Neuronal stem cell (in vitro differentiated cells): ENCODE measurements around the gene SMS.

Experiments used
- DNase-seq: peaks from one replicate; pipeline ENCODE4 v3.0.0-alpha.2; 2013; ENCODE audit warnings: low spot score
- H2AFZ ChIP-seq: one replicate; pipeline ENCODE4 v1.6.1; 2013; ENCODE audit warnings: mild to moderate bottlenecking, low read length, inconsistent platforms
- H2AK5ac ChIP-seq: 2 replicates; pipeline ENCODE4 v1.6.1; 2013; ENCODE audit warnings: low read depth, mild to moderate bottlenecking, inconsistent platforms, low read length, moderate library complexity, mixed read lengths
- H2BK120ac ChIP-seq: 2 replicates; pipeline ENCODE4 v1.6.1; 2013; ENCODE audit warnings: low read depth, mild to moderate bottlenecking, inconsistent platforms, low read length, moderate library complexity, mixed read lengths
- H2BK12ac ChIP-seq: one replicate; pipeline ENCODE4 v1.6.1; 2013; ENCODE audit warnings: low read length, inconsistent platforms
- H2BK15ac ChIP-seq: 2 replicates; pipeline ENCODE4 v1.6.1; 2013; ENCODE audit warnings: mild to moderate bottlenecking, low read length, inconsistent platforms, mixed read lengths
- H2BK5ac ChIP-seq: one replicate; pipeline ENCODE4 v1.6.1; 2013; ENCODE audit warnings: inconsistent platforms, mild to moderate bottlenecking, low read length, moderate library complexity
- H3K14ac ChIP-seq: one replicate; pipeline ENCODE4 v1.6.1; 2013; ENCODE audit warnings: low read length, inconsistent platforms
- H3K18ac ChIP-seq: 2 replicates; pipeline ENCODE4 v1.6.1; 2013; ENCODE audit warnings: low read length, inconsistent platforms
- H3K23ac ChIP-seq: 2 replicates; pipeline ENCODE4 v1.6.1; 2013; ENCODE audit warnings: low read depth, mild to moderate bottlenecking, mixed read lengths, low read length, inconsistent platforms; ENCODE audit not compliant: poor library complexity
- H3K27ac ChIP-seq: replicated peaks from 3 replicates; pipeline ENCODE4 v1.5.1; 2013; ENCODE audit warnings: low read length, inconsistent platforms
- H3K27me3 ChIP-seq, 3 experiments: 2 replicates each; pipeline ENCODE4 v1.6.1; 2013; ENCODE audit warnings: low read length in 3 of 3, mild to moderate bottlenecking in 2 of 3, inconsistent platforms in 1 of 3, low read depth in 1 of 3, mixed read lengths in 1 of 3, moderate library complexity in 1 of 3; ENCODE audit not compliant: control insufficient read depth in 3 of 3, insufficient read depth in 3 of 3
- H3K36me3 ChIP-seq, 2 donors: replicated peaks in 1 of 2; 2 replicates each; pipeline ENCODE4 v1.6.1; 2013; ENCODE audit warnings: low read length in 2 of 2; ENCODE audit not compliant: control insufficient read depth in 2 of 2, insufficient read depth in 2 of 2
- H3K4ac ChIP-seq: 2 replicates; pipeline ENCODE4 v1.6.1; 2013; ENCODE audit warnings: inconsistent platforms, mild to moderate bottlenecking, low read length, moderate library complexity
- H3K4me1 ChIP-seq, 2 donors: 1 replicate in 1 of 2; 2 replicates in 1 of 2; pipeline ENCODE4 v1.6.1; 2013; ENCODE audit warnings: low read length in 2 of 2, low read depth in 1 of 2; ENCODE audit not compliant: control insufficient read depth in 2 of 2, insufficient read depth in 1 of 2
- H3K4me2 ChIP-seq: one replicate; pipeline ENCODE4 v1.6.1; 2013; ENCODE audit warnings: mild to moderate bottlenecking, low read length, inconsistent platforms; ENCODE audit not compliant: insufficient read depth, poor library complexity, severe bottlenecking
- H3K4me3 ChIP-seq, 2 donors: 2 replicates each; pipeline ENCODE4 v1.5.1; 2013; ENCODE audit warnings: low read length in 2 of 2, mild to moderate bottlenecking in 2 of 2, inconsistent platforms in 1 of 2, moderate library complexity in 1 of 2
- H3K79me1 ChIP-seq: one replicate; pipeline ENCODE4 v1.6.1; 2013; ENCODE audit warnings: low read depth, mild to moderate bottlenecking, inconsistent platforms, low read length, moderate library complexity
- H3K9ac ChIP-seq: one replicate; pipeline ENCODE4 v1.6.1; 2013; ENCODE audit warnings: mild to moderate bottlenecking, low read depth, low read length, inconsistent platforms; ENCODE audit not compliant: poor library complexity
- H3K9me3 ChIP-seq, 2 donors: replicated peaks in 1 of 2; 2 replicates each; pipeline versions ENCODE3 to v1.6.1; 2013; ENCODE audit warnings: low read length in 2 of 2, mild to moderate bottlenecking in 2 of 2, inconsistent platforms in 1 of 2, low read depth in 1 of 2, mixed read lengths in 1 of 2, moderate library complexity in 1 of 2; ENCODE audit not compliant: control insufficient read depth in 2 of 2, insufficient read depth in 1 of 2
- H4K8ac ChIP-seq: one replicate; pipeline ENCODE4 v1.6.1; 2013; ENCODE audit warnings: low read depth, mild to moderate bottlenecking, inconsistent platforms, low read length, moderate library complexity
- H4K91ac ChIP-seq: one replicate; pipeline ENCODE4 v1.6.1; 2013; ENCODE audit warnings: low read length, low read depth, mild to moderate bottlenecking, inconsistent platforms; ENCODE audit not compliant: poor library complexity
- WGBS, 2 donors: extraction: QIAGEN DNeasy Blood & Tissue Kit; methylation state at CpG; one replicate each; pipeline ENCODE4 v1.1.7; 2013; ENCODE audit warnings: missing lambda C conversion rate in 2 of 2, mixed read lengths in 1 of 2; ENCODE audit not compliant: insufficient read length in 2 of 2, insufficient replicate concordance in 1 of 2; ENCODE audit errors: extremely low coverage in 2 of 2; 5-methylcytosine and 5-hydroxymethylcytosine counted together

SMS gene

DNA sequence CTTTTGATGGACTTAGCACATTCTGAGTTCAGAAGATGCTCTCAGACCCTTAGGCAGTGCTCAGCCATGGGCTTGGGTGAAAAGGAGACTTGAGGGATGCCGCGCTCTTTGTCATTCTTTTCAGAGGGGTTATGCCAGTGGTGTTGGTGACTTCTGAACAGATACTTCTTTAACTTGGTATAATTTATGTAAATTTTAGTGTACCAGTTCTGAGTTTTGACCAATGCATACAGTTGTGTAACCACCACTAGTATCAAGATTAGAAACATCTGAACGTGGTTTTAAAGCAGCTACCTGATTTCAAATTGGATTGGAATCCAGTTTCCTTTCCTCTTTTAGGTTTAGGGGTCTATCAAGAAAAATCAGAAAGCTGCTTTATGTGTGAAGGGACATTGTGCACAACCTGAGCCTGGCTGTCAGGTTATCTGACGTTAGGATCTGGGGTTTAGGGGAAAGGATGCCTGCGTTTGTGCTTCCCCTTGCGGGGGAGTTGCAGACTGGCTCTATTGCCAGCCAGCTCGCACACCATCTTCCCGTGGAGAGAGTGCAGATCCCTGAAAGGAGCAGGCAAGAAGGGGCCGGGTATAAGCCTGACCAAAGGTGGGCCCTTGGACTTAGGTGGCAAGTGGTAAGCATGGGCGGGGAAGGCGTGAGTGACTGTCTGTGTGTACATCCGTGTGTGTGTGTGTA is 19.0 kb downstream of the SMS start:
- no peak overlapping the region for H3K18ac ChIP-seq
- H3K27me3 ChIP-seq = no peaks in the 10 kb centered on the region
- H3K9me3 ChIP-seq = peaks cover 0 to 8% of the 10 kb centered on the region in 2 donors
- H3K4me1 ChIP-seq = peaks cover 0 to 3% of the 10 kb centered on the region in 2 donors
- H3K36me3 ChIP-seq = peaks cover 0 to 25% of the 10 kb centered on the region in 2 donors
- H2BK15ac ChIP-seq = no peak overlapping the region
- H3K4me3 ChIP-seq = no peak overlapping the region
- H4K8ac ChIP-seq = no peak overlapping the region
- no peak overlapping the region for H4K91ac ChIP-seq
- H3K79me1 ChIP-seq = peaks cover 8% of the 10 kb centered on the region
- no peak overlapping the region for H3K27ac ChIP-seq
- no peak overlapping the region for H2AK5ac ChIP-seq
- H2AFZ ChIP-seq = no peak overlapping the region
- DNase-seq = no peak
- no peak overlapping the region for H3K4ac ChIP-seq
- no peak overlapping the region for H2BK120ac ChIP-seq
- H2BK5ac ChIP-seq = no peak overlapping the region
- no CpG with 5 or more reads among the region's 12 CpGs for WGBS, 2 donors
- H3K9ac ChIP-seq = no peak overlapping the region
- H3K14ac ChIP-seq = no peak overlapping the region
- H3K23ac ChIP-seq = no peak overlapping the region
- no peak overlapping the region for H3K4me2 ChIP-seq
- no peak overlapping the region for H2BK12ac ChIP-seq

DNA sequence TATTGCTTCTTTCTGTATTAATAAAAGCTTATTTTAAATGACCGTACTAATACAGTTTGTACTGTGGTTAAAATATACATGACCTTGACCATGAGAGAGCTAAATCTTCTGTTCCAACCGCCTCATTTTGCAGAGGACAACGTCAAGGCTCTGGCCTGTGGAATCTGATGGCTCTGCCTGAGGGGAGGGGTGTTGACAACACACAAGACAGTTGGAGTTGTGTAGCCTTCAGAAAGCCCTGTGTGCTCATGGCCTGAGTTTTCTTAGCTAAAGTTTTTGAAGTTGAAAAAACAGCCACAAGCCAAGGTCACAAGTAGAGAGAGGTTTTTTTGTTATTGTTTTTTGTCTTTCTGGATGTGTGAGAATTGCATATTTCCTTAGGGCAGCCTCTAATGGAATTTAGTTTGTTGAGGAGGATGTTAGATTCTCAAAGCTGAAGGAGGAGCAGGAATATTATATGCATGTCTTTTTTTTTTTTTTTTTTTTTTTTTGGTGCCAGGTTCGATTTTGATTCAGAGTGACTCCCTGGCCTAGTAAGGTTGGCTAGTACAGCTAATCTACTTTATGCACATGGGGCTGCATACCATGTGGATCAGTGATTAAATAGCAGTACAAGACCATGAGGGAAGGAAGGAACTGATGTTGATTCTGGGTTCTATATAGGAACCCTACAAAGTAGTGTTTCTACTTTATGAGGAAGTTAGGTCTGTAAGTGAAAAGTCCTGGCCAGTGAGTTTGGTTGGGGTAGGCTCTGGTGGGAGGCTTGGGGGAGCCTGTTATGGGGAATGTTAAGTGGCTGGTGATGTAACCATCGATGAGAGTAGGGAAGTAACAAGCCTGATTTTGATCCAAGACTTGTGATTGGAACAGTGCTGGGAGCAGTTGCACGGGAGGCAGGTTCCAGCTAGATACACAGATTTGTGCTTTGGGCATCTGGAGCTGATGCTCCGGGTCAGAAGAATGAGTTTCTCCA is 20.3 kb downstream of the SMS start:
- Histone ChIP-seq H3K4me3 (no peak overlapping the region), H2BK5ac (no peak overlapping the region), H3K23ac (no peak overlapping the region), H3K4me2 (no peak overlapping the region), H3K9ac (no peak overlapping the region), H2BK120ac (no peak overlapping the region), H3K36me3 (peaks cover 0 to 12% of the 10 kb centered on the region in 2 donors), H3K79me1 (peaks cover 6% of the 10 kb centered on the region), H3K14ac (no peak overlapping the region), H4K8ac (no peak overlapping the region), H3K4me1 (peaks cover 0 to 3% of the 10 kb centered on the region in 2 donors), H3K27me3 (no peaks in the 10 kb centered on the region), H2BK15ac (no peak overlapping the region), H2BK12ac (no peak overlapping the region), H4K91ac (no peak overlapping the region), H2AK5ac (no peak overlapping the region), H3K9me3 (peaks cover 0 to 9% of the 10 kb centered on the region in 2 donors), H2AFZ (no peak overlapping the region), H3K27ac (no peak overlapping the region), H3K4ac (no peak overlapping the region), H3K18ac (no peak overlapping the region)
- DNase-seq = no peak
- WGBS, 2 donors = no CpG with 5 or more reads among the region's 7 CpGs

DNA sequence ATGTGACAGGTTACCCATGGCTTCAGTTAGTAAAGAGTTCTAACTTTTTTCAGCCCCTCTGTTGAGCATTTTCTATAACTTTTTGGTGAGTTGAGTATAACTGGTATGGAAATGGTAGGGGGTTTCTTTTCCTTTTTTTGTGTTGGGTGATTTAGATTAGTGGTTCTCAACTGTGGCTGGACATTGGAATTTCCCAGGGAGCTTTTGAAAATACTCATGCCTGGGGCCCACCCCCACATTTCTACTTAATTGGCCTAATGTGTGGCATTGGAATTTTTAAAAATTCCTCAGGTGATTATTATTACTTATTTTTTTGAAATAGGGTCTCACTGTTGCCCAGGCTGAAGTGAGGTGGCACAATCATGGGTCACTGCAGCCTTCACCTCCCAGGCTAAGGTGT is 21.9 kb downstream of the SMS start:
- H3K23ac ChIP-seq = no peak overlapping the region
- no peak overlapping the region for H4K8ac ChIP-seq
- DNase-seq = no peak
- H3K4me3 ChIP-seq = no peak overlapping the region
- H3K79me1 ChIP-seq = peaks cover 3% of the 10 kb centered on the region
- H3K14ac ChIP-seq = no peak overlapping the region
- H2BK5ac ChIP-seq = no peak overlapping the region
- H3K4me1 ChIP-seq = peaks cover 0 to 3% of the 10 kb centered on the region in 2 donors
- H3K9me3 ChIP-seq = peaks cover 0 to 8% of the 10 kb centered on the region in 2 donors
- no peak overlapping the region for H2AK5ac ChIP-seq
- no peak overlapping the region for H3K4ac ChIP-seq
- no peak overlapping the region for H3K9ac ChIP-seq
- peaks cover 0 to 8% of the 10 kb centered on the region in 2 donors for H3K36me3 ChIP-seq
- H3K27me3 ChIP-seq = no peaks in the 10 kb centered on the region
- no peak overlapping the region for H3K27ac ChIP-seq
- H2AFZ ChIP-seq = no peak overlapping the region
- H2BK120ac ChIP-seq = no peak overlapping the region
- H3K4me2 ChIP-seq = no peak overlapping the region
- no peak overlapping the region for H4K91ac ChIP-seq
- no peak overlapping the region for H2BK15ac ChIP-seq
- no peak overlapping the region for H3K18ac ChIP-seq
- no peak overlapping the region for H2BK12ac ChIP-seq

DNA sequence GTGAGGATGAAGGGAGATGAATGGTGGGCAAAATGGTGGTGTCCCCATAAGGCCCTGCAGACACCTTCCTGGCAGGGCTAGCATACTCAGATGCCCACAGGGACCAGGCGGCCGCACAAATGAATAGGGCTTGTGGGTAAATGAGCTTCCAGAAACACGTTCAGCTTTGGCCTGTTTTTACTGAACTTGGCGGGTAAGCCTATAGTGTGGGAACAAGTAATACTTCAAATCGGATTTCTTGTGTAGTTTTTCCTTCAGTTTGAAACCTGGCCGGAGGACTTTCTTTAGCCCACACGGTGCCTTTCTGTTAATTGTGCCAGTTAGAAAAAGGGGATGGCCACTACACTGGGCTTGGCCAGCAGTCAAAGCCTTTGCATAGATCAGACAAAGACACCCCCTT is 22.8 kb downstream of the SMS start:
- Histone ChIP-seq H3K4me2 (no peak overlapping the region), H2AFZ (no peak overlapping the region)

More for the DNA sequence above, 22.8 kb downstream of the SMS start:
- no peak overlapping the region for H3K23ac ChIP-seq
- H3K36me3 ChIP-seq = peaks cover 0 to 17% of the 10 kb centered on the region in 2 donors
- WGBS, 2 donors = no CpG with 5 or more reads among the region's 7 CpGs
- peak overlapping the region; percentile 6 for H3K18ac ChIP-seq
- H2BK12ac ChIP-seq = no peak overlapping the region
- H3K9me3 ChIP-seq = peaks cover 0 to 4% of the 10 kb centered on the region in 2 donors
- no peak overlapping the region for H3K4ac ChIP-seq
- H3K14ac ChIP-seq = no peak overlapping the region
- H4K8ac ChIP-seq = no peak overlapping the region
- peaks cover 0 to 3% of the 10 kb centered on the region in 2 donors for H3K4me1 ChIP-seq
- H2BK15ac ChIP-seq = no peak overlapping the region
- H3K27ac ChIP-seq = no peak overlapping the region
- no peak overlapping the region for H2BK120ac ChIP-seq
- no peaks in the 10 kb centered on the region for H3K27me3 ChIP-seq
- no peak overlapping the region for H3K4me3 ChIP-seq
- H3K79me1 ChIP-seq = peaks cover 3% of the 10 kb centered on the region
- H2BK5ac ChIP-seq = no peak overlapping the region
- H3K9ac ChIP-seq = no peak overlapping the region
- H2AK5ac ChIP-seq = no peak overlapping the region
- no peak overlapping the region for H4K91ac ChIP-seq
- no peak for DNase-seq
